ENCODE results near the gene DNAH1.

DNA sequence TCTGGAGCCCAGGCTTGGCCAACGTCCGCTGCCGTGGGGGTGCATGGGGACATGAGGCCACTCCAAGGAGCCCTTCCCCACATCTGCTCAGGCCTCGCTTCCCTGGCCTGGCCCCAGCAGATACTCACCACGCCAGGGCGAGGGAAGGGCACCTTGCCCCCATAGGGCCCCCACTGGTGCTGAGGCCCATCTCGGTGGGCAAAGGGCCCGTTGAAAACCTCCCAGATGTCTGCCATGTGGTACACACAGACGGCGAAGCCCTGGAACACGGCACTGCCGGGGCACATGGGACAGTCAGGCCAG is 124.1 kb downstream of the DNAH1 start:
- TF ChIP-seq POLR2A (IDR thresholded peaks at IDR 0.05) = no peak
- TF ChIP-seq, protein P1, sequence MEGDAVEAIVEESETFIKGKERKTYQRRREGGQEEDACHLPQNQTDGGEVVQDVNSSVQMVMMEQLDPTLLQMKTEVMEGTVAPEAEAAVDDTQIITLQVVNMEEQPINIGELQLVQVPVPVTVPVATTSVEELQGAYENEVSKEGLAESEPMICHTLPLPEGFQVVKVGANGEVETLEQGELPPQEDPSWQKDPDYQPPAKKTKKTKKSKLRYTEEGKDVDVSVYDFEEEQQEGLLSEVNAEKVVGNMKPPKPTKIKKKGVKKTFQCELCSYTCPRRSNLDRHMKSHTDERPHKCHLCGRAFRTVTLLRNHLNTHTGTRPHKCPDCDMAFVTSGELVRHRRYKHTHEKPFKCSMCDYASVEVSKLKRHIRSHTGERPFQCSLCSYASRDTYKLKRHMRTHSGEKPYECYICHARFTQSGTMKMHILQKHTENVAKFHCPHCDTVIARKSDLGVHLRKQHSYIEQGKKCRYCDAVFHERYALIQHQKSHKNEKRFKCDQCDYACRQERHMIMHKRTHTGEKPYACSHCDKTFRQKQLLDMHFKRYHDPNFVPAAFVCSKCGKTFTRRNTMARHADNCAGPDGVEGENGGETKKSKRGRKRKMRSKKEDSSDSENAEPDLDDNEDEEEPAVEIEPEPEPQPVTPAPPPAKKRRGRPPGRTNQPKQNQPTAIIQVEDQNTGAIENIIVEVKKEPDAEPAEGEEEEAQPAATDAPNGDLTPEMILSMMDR (IDR thresholded peaks at IDR 0.05) = no peak

Data from testis (tissue), 2 donors.